Gastrocnemius medialis (tissue), 4 donors: ENCODE results near the gene MAGEF1.

ENCODE experiments used
- CTCF ChIP-seq, 5 experiments: fragments of 450-650 bp in 3 of 5; fragments of 200-600 bp in 2 of 5; sonication (generic) in 2 of 5; IDR thresholded peaks in 4 of 5; conservative IDR thresholded peaks in 1 of 5; 1 replicate in 4 of 5; 2 replicates in 1 of 5; pipeline ENCODE4 v1.5.1; 2016 to 2019; ENCODE audit warnings: antibody characterized with exemption in 5 of 5, mild to moderate bottlenecking in 3 of 5, moderate library complexity in 3 of 5
- POLR2A ChIP-seq, 2 donors: fragments of 450-650 bp; IDR thresholded peaks; one replicate each; pipeline ENCODE4 v1.6.1; 2017; ENCODE audit warnings: antibody characterized with exemption in 2 of 2, mild to moderate bottlenecking in 2 of 2, moderate library complexity in 2 of 2

DNA sequence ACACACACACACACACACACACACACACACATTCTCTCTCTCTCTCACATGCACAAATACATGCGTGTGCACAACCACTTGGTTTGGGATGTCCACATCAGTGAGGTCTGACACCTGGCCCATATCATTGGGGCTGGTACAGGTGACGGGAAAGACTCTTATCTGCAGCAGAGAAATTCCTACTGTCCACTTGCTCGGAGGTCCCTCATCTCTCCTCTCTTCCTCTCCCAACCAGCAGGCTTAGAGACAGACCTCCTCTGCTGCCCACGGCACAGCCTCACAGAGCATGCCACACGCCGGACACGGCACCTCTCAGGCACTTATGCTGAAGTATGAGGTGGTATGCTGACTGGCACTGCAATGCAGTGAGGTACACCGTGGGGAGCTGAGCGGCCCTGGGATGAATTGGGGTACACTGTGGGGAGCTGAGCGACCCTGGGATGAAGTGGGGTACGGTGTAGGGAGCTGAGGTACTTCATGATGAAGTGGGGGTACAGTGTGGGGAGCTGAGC lies 41.7 kb downstream of the MAGEF1 start:
- TF ChIP-seq CTCF (IDR thresholded peaks at IDR 0.05 in 4 of 5, conservative IDR thresholded peaks at IDR 0.05 in 1 of 5): no peak
- no peak for TF ChIP-seq POLR2A (IDR thresholded peaks at IDR 0.05)
